ENCODE data around the gene UGT3A1. TPM values are rescaled to one million over a fixed set of nuclear protein-coding genes. Genes with fewer than 3 reads are reported as not detected.

UGT3A1 gene
- total RNA-seq, 1 donor from 2014 or later, result not detected

- no peak overlapping the region for H3K27ac ChIP-seq
- peaks cover 8% of the 10 kb centered on the region for H3K4me1 ChIP-seq
- no peak overlapping the region for H3K4me3 ChIP-seq
- H3K36me3 ChIP-seq, result no peaks in the 10 kb centered on the region
- no peaks in the 10 kb centered on the region for H3K9me3 ChIP-seq
- intact Hi-C loops (cut with DNase I), result loop anchor here (5.0 to 10.0 kb wide), 2 partner anchors 150 to 838 kb away; no protein-coding TSS in a partner anchor
- no peak for DNase-seq (ENCODE audit: extremely low spot score in 2 of 2)
- no peak for TF ChIP-seq POLR2A (IDR thresholded peaks at IDR 0.05)
- TF ChIP-seq POLR2AphosphoS5 (IDR thresholded peaks at IDR 0.05; ENCODE audit: insufficient read depth in 1 of 2, low read depth in 1 of 2), result peak in 1 of 2 donors; percentile 35
- TF ChIP-seq CTCF (IDR thresholded peaks at IDR 0.05), result peak; percentile 35 to 60 (median 40)
- H3K27me3 ChIP-seq, result no peaks in the 10 kb centered on the region
Observed at GRCh38 chr5:35924950-35925722, 66.1 kb downstream of the UGT3A1 start.

- TF ChIP-seq POLR2A (IDR thresholded peaks at IDR 0.05) (no peak), CTCF (IDR thresholded peaks at IDR 0.05) (no peak), POLR2AphosphoS5 (IDR thresholded peaks at IDR 0.05; ENCODE audit: insufficient read depth in 1 of 2, low read depth in 1 of 2) (no peak)
- Histone ChIP-seq H3K4me1 (peaks cover 8% of the 10 kb centered on the region), H3K4me3 (no peak overlapping the region), H3K36me3 (no peaks in the 10 kb centered on the region), H3K27ac (no peak overlapping the region), H3K27me3 (no peaks in the 10 kb centered on the region), H3K9me3 (no peaks in the 10 kb centered on the region)
- intact Hi-C loops (cut with DNase I), result loop anchor here (10.0 kb wide), 1 partner anchor 150 kb away; no protein-coding TSS in a partner anchor
- DNase-seq (ENCODE audit: extremely low spot score in 2 of 2), result no peak
Observed at GRCh38 chr5:35924122-35924949, 66.9 kb downstream of the UGT3A1 start.

GRCh38 chr5:35922468-35922867 lies 68.7 kb downstream of the UGT3A1 start:
- no peaks in the 10 kb centered on the region for H3K27me3 ChIP-seq

GRCh38 chr5:35921930-35922329 lies 69.3 kb downstream of the UGT3A1 start:
- Histone ChIP-seq H3K4me3 (no peak overlapping the region), H3K36me3 (no peaks in the 10 kb centered on the region), H3K27ac (no peak overlapping the region), H3K27me3 (no peaks in the 10 kb centered on the region), H3K4me1 (peaks cover 8% of the 10 kb centered on the region), H3K9me3 (no peaks in the 10 kb centered on the region)
- intact Hi-C loops (cut with DNase I), result loop anchor here (10.0 kb wide), 1 partner anchor 147 kb away; no protein-coding TSS in a partner anchor
- DNase-seq (ENCODE audit: extremely low spot score in 2 of 2), result no peak
- TF ChIP-seq POLR2A (IDR thresholded peaks at IDR 0.05), result no peak
- TF ChIP-seq CTCF (IDR thresholded peaks at IDR 0.05), result no peak
- TF ChIP-seq POLR2AphosphoS5 (IDR thresholded peaks at IDR 0.05; ENCODE audit: insufficient read depth in 1 of 2, low read depth in 1 of 2), result no peak

More at GRCh38 chr5:35922468-35922867, 68.7 kb downstream of the UGT3A1 start:
- no peak for DNase-seq (ENCODE audit: extremely low spot score in 2 of 2)
- intact Hi-C loops (cut with DNase I), result loop anchor here (10.0 kb wide), 1 partner anchor 148 kb away; no protein-coding TSS in a partner anchor
- Histone ChIP-seq H3K36me3 (no peaks in the 10 kb centered on the region), H3K27ac (no peak overlapping the region), H3K4me1 (peaks cover 8% of the 10 kb centered on the region), H3K4me3 (no peak overlapping the region), H3K9me3 (no peaks in the 10 kb centered on the region)
- TF ChIP-seq POLR2A (IDR thresholded peaks at IDR 0.05) (no peak), CTCF (IDR thresholded peaks at IDR 0.05) (no peak), POLR2AphosphoS5 (IDR thresholded peaks at IDR 0.05; ENCODE audit: insufficient read depth in 1 of 2, low read depth in 1 of 2) (no peak)

Data from vagina (tissue), 2 donors.